Panc1 (cell line): ENCODE results near the gene CCDC50. TPM values are rescaled to one million over a fixed set of nuclear protein-coding genes. Genes with fewer than 3 reads are reported as not detected.

ENCODE experiments used
- ATAC-seq: fragments of 200-7000 bp; cut with Tn5 transposase; 2 replicates; pipeline ENCODE4 v1.9.1; 2020; ENCODE audit warnings: mild to moderate bottlenecking, moderate library complexity
- BruUV-seq: library from RNA; stranded (reverse); fragments of 400-500 nt; replicated peaks from 2 replicates; lab custom pipeline; 2021; lab: Mats Ljungman, UMichigan
- CTCF ChIA-PET: fragments of 300-600 bp; sonication (Branson Sonifier 250); formaldehyde crosslinking; loops from one replicate; lab custom pipeline; 2022; ENCODE audit warnings: antibody characterized with exemption; lab: Charles Lee
- POLR2A ChIA-PET: fragments of 300-600 bp; sonication (Branson Sonifier 250); formaldehyde crosslinking; loops from one replicate; lab custom pipeline; 2022; ENCODE audit warnings: antibody characterized with exemption; lab: Charles Lee
- DNase-seq: peaks from one replicate; pipeline ENCODE4 v3.0.0-alpha.2; 2010; ENCODE audit warnings: low read depth, low spot score
- H3K27ac ChIP-seq: 2 replicates; pipeline ENCODE4 v1.5.1; 2011; ENCODE audit warnings: mild to moderate bottlenecking, low read length, inconsistent platforms
- H3K27me3 ChIP-seq: fragments of 200-500 bp; sonication (Bioruptor generic); 2 replicates; pipeline ENCODE4 v1.6.0; 2014; ENCODE audit warnings: low read length, inconsistent platforms; ENCODE audit not compliant: control insufficient read depth, insufficient read depth
- H3K36me3 ChIP-seq: fragments of 200-500 bp; sonication (Bioruptor generic); 2 replicates; pipeline ENCODE4 v1.5.1; 2014; ENCODE audit warnings: inconsistent platforms, mild to moderate bottlenecking, low read length, moderate library complexity; ENCODE audit not compliant: control insufficient read depth, insufficient read depth
- H3K4me1 ChIP-seq: 2 replicates; pipeline ENCODE4 v1.5.1; 2011; ENCODE audit warnings: inconsistent platforms, mild to moderate bottlenecking, low read length, moderate library complexity; ENCODE audit not compliant: control insufficient read depth, insufficient read depth
- H3K4me3 ChIP-seq, 2 experiments: 2 replicates each; pipeline ENCODE4 v1.5.1; 2011 to 2012; ENCODE audit warnings: low read depth in 2 of 2, low read length in 2 of 2, mild to moderate bottlenecking in 2 of 2, inconsistent platforms in 1 of 2, moderate library complexity in 1 of 2
- H3K9me3 ChIP-seq: fragments of 200-500 bp; sonication (Bioruptor generic); 2 replicates; pipeline ENCODE4 v1.5.1; 2014; ENCODE audit warnings: low read depth, mild to moderate bottlenecking, inconsistent platforms, low read length, moderate library complexity; ENCODE audit not compliant: control insufficient read depth, insufficient read depth
- POLR2AphosphoS5 ChIP-seq: IDR thresholded peaks from 2 replicates; pipeline ENCODE4 v1.6.1; 2012; ENCODE audit warnings: mild to moderate bottlenecking, low read depth, low read length, moderate library complexity
- SIN3A ChIP-seq: IDR thresholded peaks from 2 replicates; pipeline ENCODE4 v1.6.1; 2012; ENCODE audit warnings: low read depth, mild to moderate bottlenecking, low read length, moderate library complexity, borderline replicate concordance; ENCODE audit not compliant: insufficient read depth
- TCF7L2 ChIP-seq: IDR thresholded peaks from 2 replicates; pipeline ENCODE4 v1.6.1; 2011; ENCODE audit warnings: mild to moderate bottlenecking, low read depth, low read length, inconsistent platforms
- in situ Hi-C: cut with HindIII; loops from 2 replicates; pipeline ENCODE4 v1.10.0; 2016; ENCODE audit warnings: low sequenced_read_pairs, low pct_unique_long_range_greater_than_20kb
- intact Hi-C: fragments of 100-400 bp; cut with micrococcal nuclease; formaldehyde crosslinking; loops from one replicate; pipeline ENCODE4 v1.10.0; 2022; ENCODE audit not compliant: unreplicated experiment
- total RNA-seq: library from RNA; stranded (reverse); gene quantifications from one replicate; pipeline ENCODE4 v1.2.1, GENCODE V29; 2021; ENCODE audit not compliant: unreplicated experiment
- TF ChIP-seq, protein P1 (sequence below), 2 experiments: IDR thresholded peaks; 2 replicates each; pipeline ENCODE4 v1.6.1; 2011 to 2012; ENCODE audit warnings: low read depth in 2 of 2, control low read depth in 1 of 2, low read length in 1 of 2, mild to moderate bottlenecking in 1 of 2, moderate library complexity in 1 of 2; ENCODE audit not compliant: insufficient read depth in 1 of 2
- TF ChIP-seq, protein P2 (sequence below): fragments of 450-650 bp; IDR thresholded peaks from 2 replicates; pipeline ENCODE4 v1.5.1; 2017; ENCODE audit warnings: mild to moderate bottlenecking

Gene CCDC50
- total RNA-seq, 1 experiment from 2014 or later, result 89.3 TPM

DNA sequence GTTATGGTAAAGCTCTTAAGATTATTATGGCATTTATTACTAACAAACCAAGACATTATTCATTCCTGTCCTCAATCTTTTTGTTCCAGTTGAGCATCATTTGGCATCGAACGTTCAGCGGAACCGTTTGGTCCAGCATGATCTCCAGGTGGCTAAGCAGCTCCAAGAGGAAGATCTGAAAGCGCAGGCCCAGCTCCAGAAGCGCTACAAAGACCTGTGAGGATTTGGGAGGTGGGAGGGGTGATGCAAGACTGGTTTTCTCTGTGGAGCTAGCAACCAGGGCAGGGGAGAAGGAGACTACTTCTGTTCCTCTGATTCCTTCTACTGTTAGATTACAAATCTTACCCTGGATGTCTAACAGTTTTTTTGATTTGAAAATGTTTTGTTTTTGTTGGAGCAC, 28.7 kb downstream of the CCDC50 start:
- DNase-seq (no peak), ATAC-seq (no peak)
- no peaks in the 10 kb centered on the region for H3K9me3 ChIP-seq
- peaks cover 7% of the 10 kb centered on the region; the same call in 1 of the 2 replicates for H3K4me1 ChIP-seq
- H3K27ac ChIP-seq, result no peak overlapping the region
- ChIA-PET CTCF (interaction anchor here (0.6 kb wide), 1 partner anchor 278 kb away, joined by 3 read pairs; no protein-coding TSS in a partner anchor), POLR2A (no interaction called here)
- H3K27me3 ChIP-seq, result no peaks in the 10 kb centered on the region
- in situ Hi-C loops, result no loop called here
- no peaks in the 10 kb centered on the region; the same call in none of the 2 replicates for H3K36me3 ChIP-seq
- intact Hi-C loops, result no loop called here
- H3K4me3 ChIP-seq, result no peak overlapping the region
- BruUV-seq, result no TSS peak
- TF ChIP-seq POLR2AphosphoS5, result no peak
- TF ChIP-seq, protein P1, sequence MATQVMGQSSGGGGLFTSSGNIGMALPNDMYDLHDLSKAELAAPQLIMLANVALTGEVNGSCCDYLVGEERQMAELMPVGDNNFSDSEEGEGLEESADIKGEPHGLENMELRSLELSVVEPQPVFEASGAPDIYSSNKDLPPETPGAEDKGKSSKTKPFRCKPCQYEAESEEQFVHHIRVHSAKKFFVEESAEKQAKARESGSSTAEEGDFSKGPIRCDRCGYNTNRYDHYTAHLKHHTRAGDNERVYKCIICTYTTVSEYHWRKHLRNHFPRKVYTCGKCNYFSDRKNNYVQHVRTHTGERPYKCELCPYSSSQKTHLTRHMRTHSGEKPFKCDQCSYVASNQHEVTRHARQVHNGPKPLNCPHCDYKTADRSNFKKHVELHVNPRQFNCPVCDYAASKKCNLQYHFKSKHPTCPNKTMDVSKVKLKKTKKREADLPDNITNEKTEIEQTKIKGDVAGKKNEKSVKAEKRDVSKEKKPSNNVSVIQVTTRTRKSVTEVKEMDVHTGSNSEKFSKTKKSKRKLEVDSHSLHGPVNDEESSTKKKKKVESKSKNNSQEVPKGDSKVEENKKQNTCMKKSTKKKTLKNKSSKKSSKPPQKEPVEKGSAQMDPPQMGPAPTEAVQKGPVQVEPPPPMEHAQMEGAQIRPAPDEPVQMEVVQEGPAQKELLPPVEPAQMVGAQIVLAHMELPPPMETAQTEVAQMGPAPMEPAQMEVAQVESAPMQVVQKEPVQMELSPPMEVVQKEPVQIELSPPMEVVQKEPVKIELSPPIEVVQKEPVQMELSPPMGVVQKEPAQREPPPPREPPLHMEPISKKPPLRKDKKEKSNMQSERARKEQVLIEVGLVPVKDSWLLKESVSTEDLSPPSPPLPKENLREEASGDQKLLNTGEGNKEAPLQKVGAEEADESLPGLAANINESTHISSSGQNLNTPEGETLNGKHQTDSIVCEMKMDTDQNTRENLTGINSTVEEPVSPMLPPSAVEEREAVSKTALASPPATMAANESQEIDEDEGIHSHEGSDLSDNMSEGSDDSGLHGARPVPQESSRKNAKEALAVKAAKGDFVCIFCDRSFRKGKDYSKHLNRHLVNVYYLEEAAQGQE (IDR thresholded peaks at IDR 0.05; ENCODE audit: insufficient read depth in 1 of 2, low read depth in 2 of 2, low read length in 1 of 2), result no peak
- no peak for TF ChIP-seq SIN3A
- TF ChIP-seq, protein P2, sequence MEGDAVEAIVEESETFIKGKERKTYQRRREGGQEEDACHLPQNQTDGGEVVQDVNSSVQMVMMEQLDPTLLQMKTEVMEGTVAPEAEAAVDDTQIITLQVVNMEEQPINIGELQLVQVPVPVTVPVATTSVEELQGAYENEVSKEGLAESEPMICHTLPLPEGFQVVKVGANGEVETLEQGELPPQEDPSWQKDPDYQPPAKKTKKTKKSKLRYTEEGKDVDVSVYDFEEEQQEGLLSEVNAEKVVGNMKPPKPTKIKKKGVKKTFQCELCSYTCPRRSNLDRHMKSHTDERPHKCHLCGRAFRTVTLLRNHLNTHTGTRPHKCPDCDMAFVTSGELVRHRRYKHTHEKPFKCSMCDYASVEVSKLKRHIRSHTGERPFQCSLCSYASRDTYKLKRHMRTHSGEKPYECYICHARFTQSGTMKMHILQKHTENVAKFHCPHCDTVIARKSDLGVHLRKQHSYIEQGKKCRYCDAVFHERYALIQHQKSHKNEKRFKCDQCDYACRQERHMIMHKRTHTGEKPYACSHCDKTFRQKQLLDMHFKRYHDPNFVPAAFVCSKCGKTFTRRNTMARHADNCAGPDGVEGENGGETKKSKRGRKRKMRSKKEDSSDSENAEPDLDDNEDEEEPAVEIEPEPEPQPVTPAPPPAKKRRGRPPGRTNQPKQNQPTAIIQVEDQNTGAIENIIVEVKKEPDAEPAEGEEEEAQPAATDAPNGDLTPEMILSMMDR, result no peak
- TF ChIP-seq TCF7L2, result no peak

DNA sequence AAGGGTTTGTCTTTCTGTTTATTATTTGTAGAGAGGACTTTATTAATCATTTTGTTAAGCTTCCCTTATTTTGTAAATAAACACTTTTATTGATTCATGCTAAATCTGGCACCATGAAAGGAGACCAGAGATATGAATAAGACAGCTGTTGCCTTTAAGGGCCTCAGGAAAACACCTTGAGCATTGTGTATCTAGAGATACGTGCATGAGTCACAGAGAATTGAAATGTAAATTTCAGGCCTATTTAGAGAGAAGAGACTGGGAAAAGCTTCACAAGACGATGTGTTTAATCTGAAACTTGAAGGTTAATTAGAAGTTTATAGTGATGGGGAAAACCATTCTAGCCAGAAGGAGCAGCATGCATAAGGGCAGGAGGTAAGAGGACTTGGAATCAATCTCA, 29.7 kb downstream of the CCDC50 start:
- intact Hi-C loops, result no loop called here
- H3K4me3 ChIP-seq, result no peak overlapping the region
- H3K36me3 ChIP-seq, result no peaks in the 10 kb centered on the region; the same call in none of the 2 replicates
- ChIA-PET POLR2A (no interaction called here), CTCF (no interaction called here)
- no peak for DNase-seq
- no peak for ATAC-seq
- no peaks in the 10 kb centered on the region for H3K9me3 ChIP-seq
- in situ Hi-C loops, result no loop called here
- H3K27ac ChIP-seq, result no peak overlapping the region
- 0 out of 2 replicates have a peak, but pooled peaks cover 2% of the 10 kb centered on the region for H3K4me1 ChIP-seq
- BruUV-seq, result no TSS peak
- TF ChIP-seq, protein P2, result no peak
- no peak for TF ChIP-seq POLR2AphosphoS5
- TF ChIP-seq, protein P1 (IDR thresholded peaks at IDR 0.05; ENCODE audit: insufficient read depth in 1 of 2, low read depth in 2 of 2, low read length in 1 of 2), result no peak
- no peak for TF ChIP-seq TCF7L2
- TF ChIP-seq SIN3A, result no peak
- no peaks in the 10 kb centered on the region for H3K27me3 ChIP-seq
